Hepatocyte (in vitro differentiated cells): ENCODE results near the gene ADGRF1. TPM values are rescaled to one million over a fixed set of nuclear protein-coding genes. Genes with fewer than 3 reads are reported as not detected.

Experiments
- DNase-seq: peaks from one replicate; pipeline ENCODE4 v3.0.0-alpha.2; 2016; ENCODE audit warnings: low spot score
- H2AFZ ChIP-seq: fragments of 200-600 bp; sonication (generic); 2 replicates; pipeline ENCODE4 v1.6.0; 2016; ENCODE audit warnings: antibody characterized with exemption, mild to moderate bottlenecking
- H3K27ac ChIP-seq: fragments of 200-600 bp; sonication (generic); 2 replicates; pipeline ENCODE4 v1.5.1; 2016; ENCODE audit warnings: mild to moderate bottlenecking
- H3K27me3 ChIP-seq: fragments of 200-600 bp; sonication (generic); 2 replicates; pipeline ENCODE4 v1.6.1; 2016
- H3K36me3 ChIP-seq: fragments of 200-600 bp; sonication (generic); replicated peaks from 2 replicates; pipeline ENCODE4 v1.5.1; 2016; ENCODE audit warnings: low read depth; ENCODE audit not compliant: insufficient read depth
- H3K4me1 ChIP-seq: fragments of 200-600 bp; sonication (generic); 2 replicates; pipeline ENCODE4 v1.5.1; 2016; ENCODE audit warnings: mild to moderate bottlenecking, moderate library complexity; ENCODE audit not compliant: insufficient read depth
- H3K4me2 ChIP-seq: fragments of 200-600 bp; sonication (generic); 2 replicates; pipeline ENCODE4 v1.6.0; 2016
- H3K4me3 ChIP-seq: fragments of 200-600 bp; sonication (generic); 2 replicates; pipeline ENCODE4 v1.5.1; 2016; ENCODE audit warnings: mild to moderate bottlenecking
- H3K79me2 ChIP-seq: fragments of 200-600 bp; sonication (generic); 2 replicates; pipeline ENCODE4 v1.6.0; 2017; ENCODE audit warnings: mild to moderate bottlenecking
- H3K9me2 ChIP-seq: fragments of 200-600 bp; sonication (generic); replicated peaks from 2 replicates; pipeline ENCODE4 v1.6.0; 2017; ENCODE audit warnings: mild to moderate bottlenecking; ENCODE audit not compliant: insufficient read depth
- H3K9me3 ChIP-seq: fragments of 200-600 bp; sonication (generic); 2 replicates; pipeline ENCODE4 v1.5.1; 2016; ENCODE audit warnings: low read depth, mild to moderate bottlenecking
- H4K20me1 ChIP-seq: fragments of 200-600 bp; sonication (generic); 2 replicates; pipeline ENCODE4 v1.6.0; 2016; ENCODE audit warnings: mild to moderate bottlenecking; ENCODE audit not compliant: insufficient read depth, poor library complexity, severe bottlenecking
- EZH2 ChIP-seq: fragments of 200-600 bp; sonication (generic); IDR thresholded peaks from 2 replicates; pipeline ENCODE4 v1.6.1; 2016; ENCODE audit warnings: antibody characterized with exemption, mild to moderate bottlenecking, borderline replicate concordance
- EZH2phosphoT487 ChIP-seq: fragments of 200-600 bp; sonication (generic); IDR thresholded peaks from one replicate; pipeline ENCODE4 v1.6.1; 2018; ENCODE audit warnings: antibody characterized with exemption, mild to moderate bottlenecking, low read depth, moderate library complexity; ENCODE audit not compliant: unreplicated experiment, severe bottlenecking
- WGBS: methylation state at CpG from one replicate; pipeline ENCODE4 v1.1.6; 2016; ENCODE audit warnings: low lambda C conversion rate; ENCODE audit errors: missing lambda C conversion rate; 5-methylcytosine and 5-hydroxymethylcytosine counted together
- polyA plus RNA-seq: library from polyadenylated mRNA; unstranded; fragments of >200 nt; fragmentation: Nextera tagmentation; extraction: Ambion mirVana; gene quantifications from 2 replicates; pipeline ENCODE4 v1.2.1, GENCODE V29; 2016
- total RNA-seq: library from RNA; depleted of rRNA; stranded (reverse); fragments of >200 nt; gene quantifications from 2 replicates; pipeline ENCODE4 v1.2.3, GENCODE V29; 2014
- TF ChIP-seq, protein P1 (sequence below): fragments of 200-600 bp; sonication (generic); IDR thresholded peaks from 2 replicates; pipeline ENCODE4 v1.5.1; 2016; ENCODE audit warnings: antibody characterized with exemption, mild to moderate bottlenecking; ENCODE audit not compliant: poor library complexity

Gene ADGRF1
- total and polyA plus RNA-seq, 2 experiments from 2014 or later: 1.7 to 2.8 TPM

DNA sequence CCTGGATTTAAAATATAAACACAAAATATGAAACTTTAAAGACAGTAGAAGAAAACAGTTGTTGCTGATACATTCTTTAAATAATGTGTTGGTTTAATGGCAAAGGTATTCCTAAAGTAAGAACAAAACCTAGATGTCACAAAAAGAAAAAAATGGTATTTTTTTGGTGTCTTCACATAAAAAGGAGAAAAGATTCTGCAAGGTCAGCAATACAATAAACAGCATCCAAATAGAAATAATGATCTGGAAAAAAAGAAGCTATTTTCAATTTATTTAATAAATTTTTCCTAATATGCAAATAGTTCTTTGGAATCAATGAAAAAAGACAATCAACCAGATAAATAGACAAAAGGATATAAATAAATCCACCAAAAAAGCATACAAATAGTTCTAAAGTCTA is 6.5 kb upstream of the ADGRF1 start:
- Histone ChIP-seq H3K4me1 (peaks cover 5% of the 10 kb centered on the region), H2AFZ (no peak overlapping the region), H3K9me3 (no peaks in the 10 kb centered on the region), H3K79me2 (no peaks in the 10 kb centered on the region), H3K9me2 (no peaks in the 10 kb centered on the region), H3K36me3 (no peaks in the 10 kb centered on the region), H3K27me3 (no peaks in the 10 kb centered on the region), H3K4me2 (no peak overlapping the region), H3K4me3 (no peak overlapping the region), H4K20me1 (no peaks in the 10 kb centered on the region), H3K27ac (no peak overlapping the region)
- no peak for TF ChIP-seq EZH2phosphoT487
- TF ChIP-seq EZH2: no peak
- TF ChIP-seq, protein P1, sequence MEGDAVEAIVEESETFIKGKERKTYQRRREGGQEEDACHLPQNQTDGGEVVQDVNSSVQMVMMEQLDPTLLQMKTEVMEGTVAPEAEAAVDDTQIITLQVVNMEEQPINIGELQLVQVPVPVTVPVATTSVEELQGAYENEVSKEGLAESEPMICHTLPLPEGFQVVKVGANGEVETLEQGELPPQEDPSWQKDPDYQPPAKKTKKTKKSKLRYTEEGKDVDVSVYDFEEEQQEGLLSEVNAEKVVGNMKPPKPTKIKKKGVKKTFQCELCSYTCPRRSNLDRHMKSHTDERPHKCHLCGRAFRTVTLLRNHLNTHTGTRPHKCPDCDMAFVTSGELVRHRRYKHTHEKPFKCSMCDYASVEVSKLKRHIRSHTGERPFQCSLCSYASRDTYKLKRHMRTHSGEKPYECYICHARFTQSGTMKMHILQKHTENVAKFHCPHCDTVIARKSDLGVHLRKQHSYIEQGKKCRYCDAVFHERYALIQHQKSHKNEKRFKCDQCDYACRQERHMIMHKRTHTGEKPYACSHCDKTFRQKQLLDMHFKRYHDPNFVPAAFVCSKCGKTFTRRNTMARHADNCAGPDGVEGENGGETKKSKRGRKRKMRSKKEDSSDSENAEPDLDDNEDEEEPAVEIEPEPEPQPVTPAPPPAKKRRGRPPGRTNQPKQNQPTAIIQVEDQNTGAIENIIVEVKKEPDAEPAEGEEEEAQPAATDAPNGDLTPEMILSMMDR: no peak
- no peak for DNase-seq

DNA sequence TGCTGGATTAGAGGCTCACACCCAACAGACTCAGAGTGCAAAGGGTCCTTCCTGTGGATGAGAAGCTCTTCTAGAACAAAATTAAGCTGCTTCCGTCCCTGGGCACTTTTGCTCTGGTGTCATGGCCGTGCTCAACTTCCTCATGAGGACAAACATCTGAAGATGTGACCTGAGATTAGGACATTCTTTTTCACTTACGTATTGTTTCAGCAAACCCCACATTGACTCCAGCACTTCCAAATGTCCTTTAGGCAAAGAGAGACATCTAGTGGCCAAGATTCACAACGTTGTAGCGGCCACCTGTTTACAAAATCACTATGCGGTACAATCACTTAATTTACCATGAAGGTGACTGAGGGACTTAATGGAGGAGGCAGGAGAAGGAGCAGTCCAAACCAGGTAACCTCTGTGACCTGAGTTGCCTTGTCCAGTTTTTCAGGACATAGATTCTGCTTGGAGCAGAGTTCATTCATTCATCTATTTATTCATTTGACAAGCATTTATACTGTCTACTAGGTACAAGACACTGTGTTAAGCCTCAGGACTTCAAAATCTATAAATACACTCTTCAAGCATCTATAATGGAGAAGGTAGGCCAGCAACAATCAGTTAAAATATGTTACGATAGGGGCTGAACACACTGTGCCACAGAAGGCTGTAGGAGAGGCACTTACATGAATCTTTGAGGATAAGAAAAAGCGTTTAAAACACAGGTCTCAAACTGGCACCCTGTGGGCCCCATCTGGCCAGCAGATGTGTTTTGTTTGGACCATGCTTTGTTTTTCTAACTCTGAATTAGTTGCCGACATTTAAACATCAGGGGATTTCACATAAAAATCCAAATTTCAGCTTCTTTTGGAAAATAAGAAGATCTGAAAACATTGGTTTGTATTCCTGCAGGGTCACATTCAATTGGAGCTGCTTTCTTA is 5.6 kb upstream of the ADGRF1 start:
- Histone ChIP-seq H3K9me3 (no peaks in the 10 kb centered on the region), H3K27me3 (no peaks in the 10 kb centered on the region), H3K9me2 (no peaks in the 10 kb centered on the region), H3K4me3 (no peak overlapping the region), H3K4me1 (peaks cover 5% of the 10 kb centered on the region), H4K20me1 (no peaks in the 10 kb centered on the region), H3K27ac (peak overlapping the region; percentile 88), H2AFZ (peak overlapping the region; percentile 31), H3K4me2 (peak overlapping the region; percentile 54), H3K79me2 (no peaks in the 10 kb centered on the region), H3K36me3 (no peaks in the 10 kb centered on the region)
- no peak for TF ChIP-seq EZH2
- TF ChIP-seq, protein P1: peak; percentile 90
- peak; percentile 88 for DNase-seq
- 27% methylated on average over 9 of the region's 9 CpGs for WGBS

DNA sequence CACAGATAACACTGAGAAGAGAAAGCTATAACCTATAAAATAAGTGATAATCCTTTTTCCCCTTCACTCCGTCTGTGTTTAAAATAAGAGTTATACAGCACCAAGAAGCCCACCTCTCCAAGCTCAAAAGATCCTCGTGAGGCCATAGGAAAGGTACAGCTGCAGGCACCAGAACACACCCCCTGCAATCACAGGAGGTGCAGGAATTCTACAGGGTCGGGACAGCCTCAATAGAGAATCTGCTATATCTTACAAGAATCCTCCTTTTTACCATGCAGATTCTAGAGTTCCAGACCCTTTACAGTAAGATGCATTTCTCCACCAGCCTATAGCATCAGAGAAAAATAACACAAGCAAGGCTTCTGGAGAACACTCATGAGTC is 5.0 kb upstream of the ADGRF1 start:
- no peaks in the 10 kb centered on the region for H3K36me3 ChIP-seq
- no peaks in the 10 kb centered on the region for H3K9me3 ChIP-seq
- H3K4me3 ChIP-seq: no peak overlapping the region
- H3K79me2 ChIP-seq: no peaks in the 10 kb centered on the region
- H2AFZ ChIP-seq: peak overlapping the region; percentile 31
- no peaks in the 10 kb centered on the region for H3K9me2 ChIP-seq
- H3K27me3 ChIP-seq: no peaks in the 10 kb centered on the region
- no peak for DNase-seq
- H3K27ac ChIP-seq: peak overlapping the region; percentile 88
- H4K20me1 ChIP-seq: no peaks in the 10 kb centered on the region
- peaks cover 5% of the 10 kb centered on the region for H3K4me1 ChIP-seq
- H3K4me2 ChIP-seq: peak overlapping the region; percentile 54
- TF ChIP-seq EZH2: no peak
- TF ChIP-seq, protein P1: no peak
- no peak for TF ChIP-seq EZH2phosphoT487
- 44% methylated on average over 3 of the region's 3 CpGs for WGBS
